ENCODE data around the gene FAM171A1.

The FAM171A1 gene

GRCh38 chr10:15367296-15368085 lies 3.6 kb downstream of the FAM171A1 start:
- peak overlapping the region in 5 of 11 experiments; percentile 0 to 96 (median 21); a peak in 6 of 22 replicates for H3K4me2 ChIP-seq
- no peak overlapping the region for H3K4me3 ChIP-seq
- no peak for TF ChIP-seq Cebpa-rat (IDR thresholded peaks at IDR 0.05)
- peaks cover 0 to 48% (median 0%) of the 10 kb centered on the region in 11 experiments; a peak in 4 of 22 replicates for H3K27me3 ChIP-seq
- H3K4me1 ChIP-seq: peaks cover 6 to 42% (median 34%) of the 10 kb centered on the region in 10 experiments
- no peak overlapping the region for H3K9ac ChIP-seq
- peaks cover 0 to 50% (median 8%) of the 10 kb centered on the region in 11 experiments; a peak in 7 of 22 replicates for H4K20me1 ChIP-seq
- H3K9me3 ChIP-seq (replicated peaks in 1 of 11): peaks cover 0 to 29% (median 15%) of the 10 kb centered on the region in 11 experiments; a peak in 14 of 22 replicates
- peaks cover 0 to 24% (median 3%) of the 10 kb centered on the region in 11 experiments; a peak in 7 of 22 replicates for H3K36me3 ChIP-seq
- H3K27ac ChIP-seq: no peak overlapping the region

GRCh38 chr10:15365692-15366091 lies 5.4 kb downstream of the FAM171A1 start:
- peaks cover 0 to 55% (median 8%) of the 10 kb centered on the region in 11 experiments; a peak in 8 of 22 replicates for H4K20me1 ChIP-seq
- peaks cover 6 to 47% (median 39%) of the 10 kb centered on the region in 10 experiments for H3K4me1 ChIP-seq
- no peak overlapping the region for H3K4me3 ChIP-seq
- peaks cover 0 to 24% (median 3%) of the 10 kb centered on the region in 11 experiments; a peak in 7 of 22 replicates for H3K36me3 ChIP-seq
- H3K9me3 ChIP-seq (replicated peaks in 1 of 11): peaks cover 0 to 33% (median 15%) of the 10 kb centered on the region in 11 experiments; a peak in 14 of 22 replicates
- H3K4me2 ChIP-seq: no peak overlapping the region
- peaks cover 0 to 48% (median 0%) of the 10 kb centered on the region in 11 experiments; a peak in 4 of 22 replicates for H3K27me3 ChIP-seq
- no peak for TF ChIP-seq Cebpa-rat (IDR thresholded peaks at IDR 0.05)
- H3K9ac ChIP-seq: no peak overlapping the region
- H3K27ac ChIP-seq: no peak overlapping the region

- H3K9ac ChIP-seq: no peak overlapping the region
- no peak overlapping the region for H3K27ac ChIP-seq
- peaks cover 0 to 46% (median 34%) of the 10 kb centered on the region in 10 experiments; a peak in 16 of 20 replicates for H3K4me1 ChIP-seq
- TF ChIP-seq Cebpa-rat (IDR thresholded peaks at IDR 0.05): no peak
- peak overlapping the region in 8 of 11 experiments; percentile 16 to 56 (median 31); a peak in 12 of 22 replicates for H3K4me2 ChIP-seq
- H3K36me3 ChIP-seq: peaks cover 0 to 33% (median 7%) of the 10 kb centered on the region in 11 experiments; a peak in 8 of 22 replicates
- no peak overlapping the region for H3K4me3 ChIP-seq
- H3K9me3 ChIP-seq (replicated peaks in 1 of 11): peaks cover 0 to 33% (median 15%) of the 10 kb centered on the region in 11 experiments; a peak in 14 of 22 replicates
- peaks cover 0 to 67% (median 20%) of the 10 kb centered on the region in 11 experiments; a peak in 14 of 22 replicates for H4K20me1 ChIP-seq
- peaks cover 0 to 48% (median 0%) of the 10 kb centered on the region in 11 experiments; a peak in 4 of 22 replicates for H3K27me3 ChIP-seq
Measured at GRCh38 chr10:15364001-15364400, 7.1 kb downstream of the FAM171A1 start.

GRCh38 chr10:15363031-15363430 lies 8.1 kb downstream of the FAM171A1 start:
- no peak overlapping the region for H3K27ac ChIP-seq
- peaks cover 0 to 44% (median 27%) of the 10 kb centered on the region in 10 experiments; a peak in 15 of 20 replicates for H3K4me1 ChIP-seq
- H3K9me3 ChIP-seq (replicated peaks in 1 of 11): peaks cover 0 to 33% (median 15%) of the 10 kb centered on the region in 11 experiments; a peak in 14 of 22 replicates
- H3K27me3 ChIP-seq: peaks cover 0 to 41% (median 0%) of the 10 kb centered on the region in 11 experiments; a peak in 4 of 22 replicates
- no peak overlapping the region for H3K9ac ChIP-seq
- no peak overlapping the region for H3K4me2 ChIP-seq
- H3K4me3 ChIP-seq: no peak overlapping the region
- TF ChIP-seq Cebpa-rat (IDR thresholded peaks at IDR 0.05): no peak
- H4K20me1 ChIP-seq: peaks cover 0 to 66% (median 18%) of the 10 kb centered on the region in 11 experiments; a peak in 13 of 22 replicates
- peaks cover 0 to 33% (median 7%) of the 10 kb centered on the region in 11 experiments; a peak in 8 of 22 replicates for H3K36me3 ChIP-seq

GRCh38 chr10:15361131-15361530 lies 10.0 kb downstream of the FAM171A1 start:
- H3K4me3 ChIP-seq: no peak overlapping the region
- peaks cover 0 to 33% (median 7%) of the 10 kb centered on the region in 11 experiments; a peak in 8 of 22 replicates for H3K36me3 ChIP-seq
- peaks cover 0 to 36% (median 22%) of the 10 kb centered on the region in 10 experiments; a peak in 15 of 20 replicates for H3K4me1 ChIP-seq
- peaks cover 0 to 67% (median 15%) of the 10 kb centered on the region in 11 experiments; a peak in 12 of 22 replicates for H4K20me1 ChIP-seq
- H3K9ac ChIP-seq: no peak overlapping the region
- peaks cover 0 to 33% (median 15%) of the 10 kb centered on the region in 11 experiments; a peak in 14 of 22 replicates for H3K9me3 ChIP-seq (replicated peaks in 1 of 11)
- no peak for TF ChIP-seq Cebpa-rat (IDR thresholded peaks at IDR 0.05)
- no peak overlapping the region for H3K27ac ChIP-seq
- H3K4me2 ChIP-seq: peak overlapping the region in 8 of 11 experiments; percentile 9 to 40 (median 28); a peak in 8 of 22 replicates
- H3K27me3 ChIP-seq: peaks cover 0 to 37% (median 0%) of the 10 kb centered on the region in 11 experiments; a peak in 4 of 22 replicates

GRCh38 chr10:15360566-15360965 lies 10.5 kb downstream of the FAM171A1 start:
- Histone ChIP-seq H3K27ac (no peak overlapping the region), H3K27me3 (peaks cover 0 to 37% (median 0%) of the 10 kb centered on the region in 11 experiments; a peak in 4 of 22 replicates), H3K9me3 (replicated peaks in 1 of 11) (peaks cover 0 to 31% (median 15%) of the 10 kb centered on the region in 11 experiments; a peak in 14 of 22 replicates), H3K4me3 (no peak overlapping the region), H3K4me1 (peaks cover 0 to 36% (median 22%) of the 10 kb centered on the region in 10 experiments; a peak in 15 of 20 replicates), H3K36me3 (peaks cover 0 to 32% (median 7%) of the 10 kb centered on the region in 11 experiments; a peak in 8 of 22 replicates), H3K4me2 (peak overlapping the region in 1 of 11 experiments; percentile 1; a peak in 1 of 22 replicates), H3K9ac (no peak overlapping the region), H4K20me1 (peaks cover 0 to 62% (median 15%) of the 10 kb centered on the region in 11 experiments; a peak in 12 of 22 replicates)
- TF ChIP-seq Cebpa-rat (IDR thresholded peaks at IDR 0.05): no peak

GRCh38 chr10:15353471-15354017 lies 17.5 kb downstream of the FAM171A1 start:
- TF ChIP-seq Cebpa-rat (IDR thresholded peaks at IDR 0.05): no peak
- no peak overlapping the region for H3K4me3 ChIP-seq
- H3K9ac ChIP-seq: no peak overlapping the region
- H3K27me3 ChIP-seq: no peaks in the 10 kb centered on the region; a peak in 1 of 22 replicates
- H4K20me1 ChIP-seq: peaks cover 0 to 55% (median 0%) of the 10 kb centered on the region in 11 experiments; a peak in 10 of 22 replicates
- H3K9me3 ChIP-seq (replicated peaks in 1 of 11): peaks cover 0 to 3% (median 0%) of the 10 kb centered on the region in 11 experiments; a peak in 1 of 22 replicates
- H3K4me2 ChIP-seq: no peak overlapping the region
- H3K36me3 ChIP-seq: peaks cover 0 to 16% (median 0%) of the 10 kb centered on the region in 11 experiments; a peak in 3 of 22 replicates
- H3K27ac ChIP-seq: no peak overlapping the region
- peaks cover 0 to 18% (median 8%) of the 10 kb centered on the region in 10 experiments; a peak in 10 of 20 replicates for H3K4me1 ChIP-seq

- Histone ChIP-seq H3K9me3 (replicated peaks in 1 of 11) (peaks cover 0 to 3% (median 0%) of the 10 kb centered on the region in 11 experiments; a peak in 1 of 22 replicates), H3K27ac (no peak overlapping the region), H3K4me2 (no peak overlapping the region), H3K9ac (no peak overlapping the region), H4K20me1 (peaks cover 0 to 53% (median 0%) of the 10 kb centered on the region in 11 experiments; a peak in 10 of 22 replicates), H3K36me3 (peaks cover 0 to 16% (median 0%) of the 10 kb centered on the region in 11 experiments; a peak in 3 of 22 replicates), H3K4me1 (peaks cover 0 to 16% (median 7%) of the 10 kb centered on the region in 10 experiments; a peak in 9 of 20 replicates), H3K4me3 (no peak overlapping the region), H3K27me3 (no peaks in the 10 kb centered on the region; a peak in 1 of 22 replicates)
- TF ChIP-seq Cebpa-rat (IDR thresholded peaks at IDR 0.05): no peak
Measured at GRCh38 chr10:15352836-15353235, 18.3 kb downstream of the FAM171A1 start.

Data from BLaER1 treated with 17β-estradiol and CSF1 and Interleukin-3, amounts not matched to agents 10 nM and 100 nM (cell line).